DMS79 (cell line): Measurements from ENCODE around the gene MYBBP1A.
A peak's percentile ranks its signal among the peaks of the same experiment; 100 is the strongest.

ENCODE experiments used
- DNase-seq: peaks from one replicate; lab custom pipeline; 2025; lab: John Stamatoyannopoulos, UW

Gene MYBBP1A

DNA sequence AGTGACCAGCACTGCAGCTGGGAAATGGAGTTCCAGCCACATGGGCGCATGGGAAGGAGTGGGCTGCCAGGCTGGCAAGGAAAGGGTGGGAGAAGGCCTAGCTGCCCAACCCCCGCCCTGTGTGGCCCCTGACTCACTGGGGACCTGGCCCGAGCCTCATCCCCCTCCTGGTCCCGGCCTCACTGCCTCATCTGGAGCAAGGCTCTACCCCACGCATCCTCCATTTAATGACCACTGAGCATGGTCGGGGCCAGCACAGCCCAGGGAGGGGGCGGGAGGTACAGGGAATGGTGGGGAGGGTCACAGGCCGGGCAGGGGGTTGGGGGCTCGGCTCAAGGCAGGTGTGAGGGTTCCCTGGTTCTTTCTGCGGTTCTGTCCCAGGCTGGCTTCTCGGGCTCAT lies 40.4 kb downstream of the MYBBP1A start:
- no peak for DNase-seq

DNA sequence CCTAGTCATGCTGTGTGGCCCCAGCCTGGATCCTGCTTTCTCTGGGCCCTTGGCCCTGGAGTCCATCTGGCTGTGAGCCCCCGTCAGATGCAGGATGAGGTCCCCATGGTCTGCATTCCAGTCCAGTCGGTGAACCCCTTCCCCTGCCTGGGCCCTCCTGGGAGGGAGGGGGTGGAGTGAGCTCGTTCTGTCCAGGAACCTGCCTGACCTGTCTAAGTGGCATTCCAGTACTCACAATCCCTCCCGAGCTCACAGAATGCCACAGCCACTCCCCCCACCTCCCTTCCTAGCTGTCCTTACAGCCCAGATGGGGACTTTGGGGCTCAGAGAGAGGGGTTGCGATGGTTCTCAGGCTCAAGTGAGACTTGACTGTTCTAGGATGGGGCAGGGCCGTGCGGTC lies 41.0 kb downstream of the MYBBP1A start:
- DNase-seq = no peak

DNA sequence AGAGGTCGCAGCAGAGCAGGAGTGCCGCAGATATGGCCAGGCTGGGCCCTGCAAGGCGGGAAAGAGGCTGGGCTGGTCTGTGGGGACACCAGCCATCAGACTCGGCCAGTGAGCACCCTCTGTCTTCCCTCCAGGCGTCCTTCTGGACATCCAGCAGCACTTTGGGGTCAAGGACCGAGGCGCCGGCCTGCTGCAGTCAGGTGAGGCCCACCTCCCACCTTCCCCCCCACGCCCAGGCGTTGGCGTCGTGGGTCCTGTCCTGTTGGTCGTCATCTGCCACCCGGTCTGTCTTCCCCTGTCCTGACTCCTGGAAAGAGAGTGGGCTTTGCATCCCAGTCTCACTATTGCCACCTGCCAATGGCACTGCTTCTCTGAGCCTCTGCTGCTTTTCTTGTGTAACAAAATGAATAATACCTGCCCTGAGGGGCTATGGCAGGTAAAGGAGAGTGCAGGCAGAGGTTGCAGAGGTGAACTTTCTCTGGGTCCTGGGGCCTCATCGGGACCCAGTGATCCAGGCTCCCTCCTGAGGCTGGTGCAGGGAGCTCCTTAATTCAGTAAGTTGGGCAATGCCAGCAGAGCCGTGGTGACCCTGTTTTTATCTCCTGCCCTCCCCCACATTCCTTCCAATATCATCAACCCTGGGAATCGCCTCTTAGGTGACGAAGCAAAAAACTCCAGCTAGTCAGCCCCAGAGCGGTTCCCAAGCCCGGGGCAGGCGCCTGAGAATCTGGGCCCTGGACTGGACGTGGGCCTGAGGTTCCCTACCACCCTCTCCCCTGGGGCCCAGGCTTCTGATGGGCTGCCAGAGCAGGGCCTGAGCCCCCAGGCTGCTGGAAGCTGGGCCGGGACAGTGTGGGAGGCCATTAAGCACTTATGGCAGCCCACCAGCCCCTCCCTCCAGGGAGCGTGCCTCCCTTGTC lies 41.8 kb downstream of the MYBBP1A start:
- no peak for DNase-seq

DNA sequence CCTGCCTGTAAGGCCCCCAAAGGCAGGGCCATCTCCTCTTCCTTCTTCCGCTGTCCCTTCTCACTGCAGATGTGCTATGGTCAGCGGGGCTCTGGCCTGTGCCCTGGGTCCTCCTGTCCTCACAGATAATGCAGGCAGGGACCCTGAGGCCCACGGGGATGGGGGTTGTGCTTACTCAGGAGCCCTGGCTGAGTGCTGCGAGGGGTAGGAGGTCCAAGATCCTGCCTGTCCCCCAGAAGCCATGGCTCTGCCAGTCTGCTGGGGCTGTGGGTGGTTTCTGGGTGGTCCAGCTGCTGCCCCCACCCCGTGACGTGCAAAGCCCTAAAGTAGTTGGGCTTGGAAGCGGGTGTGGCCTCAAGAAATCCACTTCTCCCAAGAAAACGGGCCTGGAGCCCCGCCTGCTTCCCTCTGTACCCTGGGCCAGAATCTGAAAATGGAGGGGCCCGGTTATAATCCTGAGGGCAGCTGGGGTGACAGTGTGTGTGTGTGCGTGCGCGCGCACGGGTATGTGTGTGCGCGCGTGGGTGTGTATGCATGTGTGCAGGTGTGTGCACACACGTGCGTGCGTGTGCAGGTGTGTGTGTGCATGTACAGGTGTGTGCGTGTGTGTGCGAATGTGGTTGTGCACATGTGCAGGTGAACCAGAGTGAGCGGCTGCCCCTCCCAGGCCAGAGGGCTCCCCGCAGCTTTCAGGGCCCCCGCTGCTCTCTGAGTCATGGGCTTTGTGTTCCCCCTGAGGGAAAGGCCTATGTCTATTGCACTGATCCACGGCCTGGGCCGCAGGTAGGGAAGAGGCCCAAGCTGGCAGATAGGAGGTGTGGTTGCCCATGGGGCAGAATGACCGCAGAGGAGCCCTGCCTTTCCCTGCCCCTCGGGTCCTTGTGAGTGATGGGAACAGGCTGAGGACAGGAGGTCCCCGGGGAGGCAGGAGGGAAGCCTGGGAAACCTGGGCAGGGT lies 42.8 kb downstream of the MYBBP1A start:
- DNase-seq = no peak

DNA sequence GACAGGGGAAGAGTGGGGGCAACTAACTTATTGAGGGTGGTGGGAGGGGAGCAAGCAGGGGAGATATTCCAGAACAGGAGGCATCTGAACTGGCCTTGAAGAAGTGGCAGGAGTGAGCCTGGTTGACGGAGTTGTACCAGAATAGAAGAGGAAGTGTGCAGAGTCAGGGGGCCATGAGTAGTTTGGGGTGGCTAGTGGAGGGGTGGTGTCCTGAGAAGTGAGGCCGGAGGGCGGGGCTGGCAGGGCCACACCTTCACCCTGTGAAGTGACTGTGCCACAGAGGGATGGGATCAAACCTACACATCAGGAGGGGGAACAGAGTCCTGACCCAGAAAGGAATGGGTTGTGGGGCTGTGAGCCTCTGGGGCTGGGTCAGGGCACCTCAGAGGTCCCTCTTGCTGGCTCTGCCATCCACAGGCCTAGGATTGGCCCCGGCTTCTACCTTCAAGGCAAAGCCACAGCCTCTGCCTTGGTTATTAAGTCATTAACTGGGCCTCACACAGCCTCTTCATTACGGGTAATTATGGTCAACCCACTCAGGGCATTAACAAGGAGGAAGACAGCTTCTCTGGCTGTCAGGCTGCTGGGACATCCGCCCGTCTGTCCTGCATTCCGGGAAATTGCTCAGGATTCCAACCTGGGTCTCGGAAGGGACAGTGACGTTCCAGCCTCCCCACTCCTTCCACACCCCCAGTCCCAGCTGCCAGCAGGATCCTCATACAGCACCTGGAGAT lies 43.8 kb downstream of the MYBBP1A start:
- DNase-seq = no peak

DNA sequence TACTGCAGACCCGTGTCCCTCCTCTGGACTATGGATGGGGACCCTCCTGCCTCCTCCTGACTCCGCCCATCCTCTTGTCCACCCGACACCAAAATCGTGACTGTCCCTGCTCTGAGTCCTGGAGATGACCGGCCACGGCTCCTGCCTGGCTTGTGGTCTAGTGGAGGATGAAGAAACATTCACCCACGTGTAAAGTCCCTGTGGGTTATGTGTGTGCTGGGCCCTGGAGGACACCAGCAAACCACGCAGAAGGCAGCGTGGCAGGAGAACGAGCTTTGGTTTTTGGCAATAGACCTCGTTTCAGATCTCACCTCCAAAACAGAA lies 44.6 kb downstream of the MYBBP1A start:
- DNase-seq = no peak

DNA sequence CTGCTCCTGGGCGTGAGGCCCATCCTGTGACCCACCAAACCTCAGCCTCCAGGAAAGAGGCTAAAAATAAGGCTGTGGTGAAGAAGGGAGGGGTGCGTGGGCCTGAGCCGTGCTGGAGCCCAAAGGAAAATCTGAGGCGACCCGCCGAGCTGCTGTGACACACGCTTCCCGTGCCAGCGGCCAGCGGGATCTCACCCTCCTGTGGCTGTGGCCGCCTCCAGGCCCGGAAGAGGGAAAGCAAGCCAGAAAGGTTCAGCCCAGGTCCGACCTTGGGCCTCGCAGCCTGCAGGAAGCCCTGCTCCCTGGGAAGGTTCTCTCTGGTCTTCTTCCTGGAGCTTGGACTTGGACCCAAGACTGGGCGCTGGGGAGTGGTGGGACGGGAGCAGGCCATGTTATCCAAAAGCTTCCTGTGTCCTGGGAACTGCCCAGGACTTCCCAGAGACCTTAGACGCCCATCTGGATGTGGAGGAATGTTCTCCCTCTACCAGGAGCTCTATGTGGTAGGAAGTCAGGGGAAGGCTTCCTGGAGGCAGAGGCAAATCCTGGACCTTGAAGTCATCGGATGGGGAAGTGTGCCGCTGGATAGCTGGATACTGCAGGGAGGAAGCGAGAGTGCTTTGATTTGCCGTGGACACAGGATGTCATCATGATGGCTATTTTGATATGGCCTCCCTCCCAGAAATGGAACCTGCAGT lies 45.1 kb downstream of the MYBBP1A start:
- no peak for DNase-seq

DNA sequence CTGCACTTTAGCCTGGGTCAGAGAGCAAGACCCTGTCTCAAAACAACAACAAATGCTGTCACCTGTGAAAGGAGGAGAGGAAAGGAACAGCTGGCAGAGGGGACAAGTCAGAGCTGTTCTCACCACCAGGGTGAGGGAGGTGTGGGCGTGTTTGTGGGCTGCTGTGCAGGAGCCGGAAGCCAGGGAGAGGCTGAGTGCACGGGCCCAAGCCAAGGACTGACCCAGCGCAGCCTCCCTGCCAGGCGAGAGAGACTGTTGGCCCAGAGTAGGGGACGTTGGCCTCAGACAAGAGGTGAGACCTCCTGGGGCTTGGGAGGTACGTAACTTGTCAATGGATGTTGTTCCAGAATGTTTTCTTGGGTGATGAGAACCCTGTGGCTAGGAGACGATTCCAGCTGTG lies 45.8 kb downstream of the MYBBP1A start:
- no peak for DNase-seq

DNA sequence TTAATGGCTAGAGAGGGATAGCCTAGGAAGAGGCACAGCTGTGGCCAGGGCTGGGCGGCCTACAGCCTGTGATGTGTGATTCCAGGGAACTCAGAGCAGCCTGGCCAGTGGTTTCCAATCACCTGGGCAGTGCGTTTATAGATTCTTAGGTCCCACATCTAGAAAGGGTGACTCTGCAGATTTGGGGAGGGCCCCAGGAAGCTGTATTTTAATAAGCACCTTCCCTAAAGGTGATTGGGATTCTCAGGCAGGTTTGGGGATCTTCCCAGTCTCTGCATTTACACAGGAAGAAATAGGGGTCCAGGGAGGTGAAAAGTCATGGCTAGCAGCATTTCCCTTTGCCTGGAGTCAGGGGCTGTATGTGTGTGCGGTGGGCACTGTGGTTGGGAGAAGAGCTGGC lies 47.0 kb downstream of the MYBBP1A start:
- DNase-seq = no peak

DNA sequence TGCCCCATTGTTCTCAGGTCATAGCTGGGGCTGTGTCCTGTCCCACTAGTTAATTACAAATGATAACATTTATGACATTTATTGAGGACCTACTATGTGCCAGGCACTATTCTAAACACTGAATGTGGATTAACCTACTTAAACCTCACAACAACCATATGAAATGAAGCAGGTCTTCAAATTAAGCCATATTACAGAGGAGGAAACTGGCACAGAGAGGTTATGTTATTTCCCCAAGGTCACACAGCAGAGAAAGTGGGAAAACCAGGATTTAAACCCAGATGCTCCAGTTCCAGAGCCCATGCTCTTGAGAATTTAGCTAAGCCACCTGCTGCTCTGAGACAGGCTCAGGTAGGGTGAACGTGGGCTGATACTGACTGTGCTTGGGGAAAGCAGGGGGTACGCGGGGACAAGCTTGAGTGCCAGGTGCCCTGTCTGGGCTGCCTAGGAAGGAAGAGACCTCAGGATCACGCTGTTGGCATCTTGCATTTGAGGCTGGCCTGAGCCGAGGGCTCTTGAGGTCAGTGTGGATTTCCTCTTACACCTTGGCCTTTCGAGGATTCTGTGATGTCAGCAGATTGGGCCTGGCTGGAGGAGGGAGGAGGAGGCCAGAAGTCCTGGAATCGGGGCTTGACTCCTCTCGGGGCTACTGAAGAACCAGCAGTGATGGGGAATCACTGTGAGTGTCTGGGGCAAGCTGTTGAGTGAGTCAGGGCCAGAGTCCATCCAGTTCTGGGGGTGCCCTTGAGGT lies 47.6 kb downstream of the MYBBP1A start:
- no peak for DNase-seq

DNA sequence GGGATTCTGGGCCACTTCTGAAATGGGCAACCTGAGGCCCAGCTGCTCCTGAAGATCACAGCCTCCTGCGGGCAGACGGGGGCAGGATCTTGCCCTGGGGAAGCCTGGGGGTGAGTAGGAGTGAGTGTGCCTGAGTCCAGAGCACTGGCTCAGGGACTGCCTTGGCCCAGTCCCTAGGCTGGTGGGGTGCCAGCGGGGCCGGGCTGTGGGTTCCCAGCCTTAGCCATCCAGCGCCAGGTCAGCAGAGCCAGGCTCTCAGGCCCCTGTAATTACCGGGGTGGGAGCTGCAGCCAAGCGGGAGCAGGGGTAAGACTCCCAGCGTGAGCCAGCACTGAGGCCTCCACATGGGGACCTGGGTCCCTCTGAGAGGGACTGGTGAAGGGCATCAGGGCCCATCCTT lies 48.3 kb downstream of the MYBBP1A start:
- no peak for DNase-seq

DNA sequence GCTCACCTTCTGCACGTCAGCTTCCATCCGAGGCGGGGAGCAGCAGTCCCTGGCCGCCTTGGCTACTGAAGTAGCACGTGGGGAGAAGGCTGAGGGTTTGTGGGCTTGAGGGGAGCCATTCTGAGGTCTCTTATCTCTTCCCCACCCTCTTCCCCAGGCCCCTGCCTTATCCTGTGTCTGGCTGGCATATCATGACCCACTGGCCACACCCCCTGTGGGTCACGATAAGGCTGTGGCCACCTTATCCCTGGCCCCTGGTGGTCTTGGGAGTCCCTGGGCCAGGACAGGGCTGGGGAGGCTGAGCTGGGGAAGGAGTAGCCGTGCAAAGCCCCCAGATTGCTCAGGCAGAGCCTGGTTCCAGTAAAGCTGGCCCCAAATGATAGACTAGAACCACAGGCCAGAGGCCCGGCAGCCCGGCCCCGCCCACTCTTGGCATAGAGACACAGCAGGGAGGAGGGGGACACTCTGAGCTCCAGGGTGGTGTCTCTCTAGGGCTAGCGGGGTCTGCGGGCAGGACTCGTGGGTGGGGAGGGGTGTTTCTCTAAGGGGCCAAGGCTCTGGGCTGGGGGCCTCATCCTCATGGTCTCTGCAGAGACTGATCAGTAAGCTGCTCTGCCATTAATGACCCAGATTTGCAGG lies 48.9 kb downstream of the MYBBP1A start:
- no peak for DNase-seq

DNA sequence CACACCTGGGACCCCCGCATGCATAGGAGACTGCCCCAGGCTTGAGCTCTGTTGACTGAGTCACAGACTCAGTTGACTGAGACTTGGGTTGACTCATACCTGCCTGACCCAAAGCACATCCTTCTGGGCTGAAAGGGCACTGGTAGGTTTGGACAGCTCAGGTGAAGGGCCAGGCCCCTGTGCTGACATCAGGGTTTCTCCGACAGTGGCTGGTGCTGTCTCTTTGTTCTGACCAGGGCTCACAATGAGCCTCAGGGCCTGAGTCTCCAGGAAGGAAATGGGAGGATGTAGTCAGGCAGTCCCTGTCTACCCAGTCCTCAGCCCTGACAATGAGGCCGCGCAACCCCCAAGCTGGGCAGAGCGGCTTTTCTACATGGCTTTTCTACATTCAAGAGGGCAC lies 50.0 kb downstream of the MYBBP1A start:
- DNase-seq = no peak

DNA sequence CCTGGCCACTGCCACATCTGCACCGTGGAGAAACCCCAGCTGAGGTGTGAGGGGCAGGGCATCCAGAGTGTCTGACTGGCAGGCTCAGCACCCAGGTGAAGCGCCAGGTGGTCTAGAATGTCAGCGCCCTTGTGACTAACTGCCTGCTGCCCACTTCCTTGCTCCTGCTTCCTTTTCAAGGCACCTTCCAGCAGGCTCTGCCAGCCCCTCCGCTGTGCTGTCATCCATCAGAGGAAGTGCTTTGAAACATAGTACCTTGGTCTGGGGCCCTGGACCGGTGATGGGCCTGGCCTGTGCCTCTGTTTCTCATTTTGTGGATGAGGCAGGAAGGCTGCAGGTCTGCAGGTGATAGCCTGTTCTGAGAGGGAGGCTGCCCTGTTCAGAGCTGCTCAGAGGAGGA lies 51.0 kb downstream of the MYBBP1A start:
- no peak for DNase-seq

DNA sequence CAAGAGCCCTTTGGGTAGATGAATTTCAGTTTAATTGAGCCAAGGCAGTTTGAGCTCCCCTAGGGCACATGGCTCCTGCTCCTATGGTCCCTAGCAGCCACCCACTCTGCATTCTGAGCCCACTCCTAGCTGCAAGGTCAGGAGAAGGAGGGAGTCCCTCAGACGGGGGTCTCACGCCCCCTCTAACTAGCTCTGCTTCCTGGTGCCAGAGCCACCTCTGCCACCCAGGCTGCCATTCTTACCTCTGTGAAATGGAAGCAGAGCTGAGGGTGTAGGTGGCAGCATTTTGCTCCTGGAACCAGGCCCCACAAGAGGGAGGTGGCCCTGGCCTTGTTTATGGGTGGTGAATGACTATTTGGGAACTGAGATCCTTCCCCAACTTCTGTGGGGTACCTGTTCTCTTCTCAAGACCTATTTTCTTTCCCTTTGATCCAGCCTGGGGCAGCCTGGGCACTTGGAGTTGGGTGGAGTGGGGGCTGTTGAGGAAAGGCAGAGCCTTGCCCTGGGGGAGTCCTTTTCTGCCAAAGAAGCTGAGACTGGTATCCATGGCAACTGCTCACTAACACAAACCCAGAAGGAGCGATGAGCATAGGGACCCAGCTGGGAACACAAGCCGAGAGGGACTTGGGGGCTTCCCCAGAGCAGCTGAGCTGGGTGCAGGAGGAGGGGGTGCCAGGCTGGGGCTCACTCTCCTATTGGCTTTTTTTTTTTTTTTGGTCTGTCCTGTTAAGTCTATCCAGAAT lies 51.7 kb downstream of the MYBBP1A start:
- DNase-seq = peak; percentile 28

DNA sequence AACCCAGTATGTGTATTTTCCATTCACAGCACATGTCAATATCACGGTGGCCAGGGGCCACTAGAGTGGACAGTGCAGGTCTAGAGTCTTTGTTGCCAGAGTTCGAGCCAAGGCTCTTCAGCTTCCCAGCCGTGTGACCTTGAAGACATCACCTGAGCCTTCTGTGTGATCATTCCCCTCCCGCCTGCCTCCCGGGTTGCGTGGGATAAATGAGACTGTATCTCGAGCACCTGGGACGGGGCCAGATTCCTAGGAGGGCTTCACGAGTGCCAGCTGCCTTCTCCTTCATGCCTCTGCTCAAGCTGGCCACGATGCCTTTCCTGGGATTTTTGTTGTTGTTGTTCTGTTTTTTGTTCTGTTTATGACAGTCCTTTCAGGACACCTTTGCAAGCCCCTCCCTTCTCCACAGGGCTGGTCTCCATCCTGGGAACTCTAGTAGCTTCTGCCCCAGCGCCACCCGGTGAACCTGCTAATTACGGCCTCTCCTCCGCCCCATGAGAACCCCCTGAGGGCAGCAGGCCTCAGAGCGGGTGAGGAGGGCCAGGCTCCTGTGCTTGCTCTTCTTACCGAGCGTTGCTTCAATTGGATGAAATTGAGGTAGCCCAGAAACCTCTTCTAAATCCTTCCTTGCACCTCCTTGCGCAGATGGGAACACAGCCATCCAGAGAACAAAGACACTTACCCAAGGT lies 52.6 kb downstream of the MYBBP1A start:
- DNase-seq = peak; percentile 91

DNA sequence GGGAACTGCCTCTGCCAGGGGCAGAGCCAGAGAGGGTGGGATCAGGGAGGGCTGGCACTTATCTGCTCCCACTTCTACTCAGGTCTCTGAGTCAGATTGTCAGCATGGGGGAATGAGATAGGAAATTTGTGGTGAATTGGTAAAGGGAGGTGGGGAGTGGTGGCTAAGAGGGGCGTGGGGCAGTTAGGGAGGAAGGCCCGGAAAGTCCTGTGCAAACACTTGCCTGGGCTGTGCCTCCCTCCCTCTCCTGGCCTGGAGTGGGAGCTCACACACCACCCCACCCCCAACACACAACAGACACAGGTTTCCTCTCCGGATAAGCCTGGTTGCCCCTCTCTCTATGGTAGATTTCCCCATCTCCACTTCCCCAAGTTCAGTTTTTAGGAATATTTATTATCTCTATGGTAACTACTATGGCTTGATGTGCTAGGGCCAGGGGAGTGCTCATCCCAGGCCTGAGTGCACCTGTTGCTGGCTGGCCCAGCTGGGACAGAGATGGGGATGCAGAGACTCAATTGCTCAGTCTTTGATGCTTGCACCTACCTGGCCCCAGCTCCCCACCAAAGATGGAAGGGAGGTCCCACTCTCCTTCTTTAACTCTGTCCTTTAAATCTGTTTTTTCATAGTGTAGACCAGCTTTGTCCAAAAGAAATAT lies 53.8 kb downstream of the MYBBP1A start:
- DNase-seq = no peak

DNA sequence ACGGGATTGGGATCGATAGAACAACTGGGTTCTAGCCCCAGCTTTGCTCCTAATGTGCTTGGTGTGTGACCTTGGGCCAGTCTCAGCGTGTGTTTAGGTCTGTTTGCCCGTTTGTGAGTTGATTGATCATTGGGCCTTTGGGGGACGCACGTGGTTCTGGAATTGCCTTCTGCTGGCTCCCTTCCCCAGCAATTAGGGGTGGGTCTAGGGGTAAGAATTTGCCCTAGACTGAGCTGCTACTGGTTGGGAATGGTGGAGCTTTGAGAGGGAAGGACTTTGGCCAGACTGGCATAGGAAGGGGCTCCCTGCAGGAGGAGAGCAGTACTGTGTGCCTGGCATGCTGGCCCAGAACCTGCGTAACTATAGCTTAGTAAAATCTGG lies 55.0 kb downstream of the MYBBP1A start:
- DNase-seq = no peak
